ENCODE results near the gene PALLD.

DNA sequence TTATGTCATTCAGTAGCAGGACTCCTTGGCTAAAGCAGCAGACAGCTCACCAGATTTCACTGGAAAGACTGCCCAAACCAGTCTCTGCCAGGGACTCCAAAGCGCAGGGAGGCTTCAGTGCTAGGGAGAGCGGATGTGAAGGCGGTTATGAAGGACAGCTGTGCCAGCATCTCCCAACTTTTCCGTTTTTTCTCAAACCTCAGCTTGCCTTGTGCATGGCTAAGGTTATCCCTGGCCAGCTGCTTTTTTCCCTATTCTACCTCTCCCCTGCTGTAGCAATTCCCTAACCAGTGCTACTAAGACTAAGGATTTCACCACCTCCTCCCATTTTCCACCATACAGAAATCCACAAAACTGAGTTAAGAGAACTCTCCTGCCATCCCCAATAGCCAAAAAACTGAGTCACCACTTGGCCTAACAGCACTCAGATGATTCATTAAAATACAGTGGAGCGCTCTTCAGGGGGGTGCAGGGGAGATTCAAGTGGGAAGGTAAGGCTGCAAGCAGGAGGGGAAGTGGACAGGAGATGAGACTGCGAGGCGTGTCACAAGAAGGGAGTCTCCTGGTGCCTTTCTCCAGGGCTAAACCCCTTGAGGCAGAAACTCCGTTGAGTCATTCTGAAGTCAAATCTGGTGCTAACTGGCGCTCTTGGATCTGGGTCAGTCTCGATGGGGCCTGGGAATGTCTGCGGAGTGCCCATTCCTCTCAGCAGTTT lies 90.7 kb downstream of the PALLD start:
- TF ChIP-seq CTCF (IDR thresholded peaks at IDR 0.05) = no peak
- TF ChIP-seq POLR2A (IDR thresholded peaks at IDR 0.05) = no peak

Measured in esophagus squamous epithelium (tissue), 4 donors.